ENCODE results near the gene EGFR.

EGFR gene

GRCh38 chr7:55122263-55122662 lies 103.4 kb downstream of the EGFR start:
- H3K4me1 ChIP-seq (ENCODE audit: control insufficient read depth in 1 of 2, insufficient read depth in 2 of 2, low read length in 2 of 2), result peaks cover 6% of the 10 kb centered on the region in 2 donors
- H3K9me3 ChIP-seq (ENCODE audit: control insufficient read depth in 1 of 2, low read length in 2 of 2), result no peaks in the 10 kb centered on the region
- H3K27me3 ChIP-seq (ENCODE audit: low read depth, low read length), result no peaks in the 10 kb centered on the region
- no peak overlapping the region for H3K27ac ChIP-seq (ENCODE audit: low read length)
- H3K4me3 ChIP-seq (ENCODE audit: low read depth in 1 of 2, low read length in 2 of 2), result no peak overlapping the region
- no peaks in the 10 kb centered on the region for H3K36me3 ChIP-seq (ENCODE audit: control insufficient read depth in 1 of 2, insufficient read depth in 2 of 2, low read length in 2 of 2)

- H3K4me1 ChIP-seq (ENCODE audit: control insufficient read depth in 1 of 2, insufficient read depth in 2 of 2, low read length in 2 of 2), result peaks cover 15 to 22% of the 10 kb centered on the region in 2 donors
- peak overlapping the region; percentile 22 for H3K27ac ChIP-seq (ENCODE audit: low read length)
These were observed 106.4 kb downstream of the EGFR start for GRCh38 chr7:55124989-55125875.

GRCh38 chr7:55127135-55127551 lies 108.3 kb downstream of the EGFR start:
- Histone ChIP-seq H3K4me1 (ENCODE audit: control insufficient read depth in 1 of 2, insufficient read depth in 2 of 2, low read length in 2 of 2) (peaks cover 10 to 30% of the 10 kb centered on the region in 2 donors), H3K27ac (ENCODE audit: low read length) (peak overlapping the region; percentile 87), H3K36me3 (ENCODE audit: control insufficient read depth in 1 of 2, insufficient read depth in 2 of 2, low read length in 2 of 2) (no peaks in the 10 kb centered on the region)

More at GRCh38 chr7:55124989-55125875, 106.4 kb downstream of the EGFR start:
- Histone ChIP-seq H3K4me3 (ENCODE audit: low read depth in 1 of 2, low read length in 2 of 2) (no peak overlapping the region), H3K36me3 (ENCODE audit: control insufficient read depth in 1 of 2, insufficient read depth in 2 of 2, low read length in 2 of 2) (no peaks in the 10 kb centered on the region), H3K27me3 (ENCODE audit: low read depth, low read length) (no peaks in the 10 kb centered on the region), H3K9me3 (ENCODE audit: control insufficient read depth in 1 of 2, low read length in 2 of 2) (no peaks in the 10 kb centered on the region)

GRCh38 chr7:55127622-55128081 lies 108.8 kb downstream of the EGFR start:
- Histone ChIP-seq H3K4me3 (ENCODE audit: low read depth in 1 of 2, low read length in 2 of 2) (no peak overlapping the region), H3K4me1 (ENCODE audit: control insufficient read depth in 1 of 2, insufficient read depth in 2 of 2, low read length in 2 of 2) (peaks cover 10 to 30% of the 10 kb centered on the region in 2 donors), H3K36me3 (ENCODE audit: control insufficient read depth in 1 of 2, insufficient read depth in 2 of 2, low read length in 2 of 2) (no peaks in the 10 kb centered on the region), H3K27ac (ENCODE audit: low read length) (peak overlapping the region; percentile 87), H3K9me3 (ENCODE audit: control insufficient read depth in 1 of 2, low read length in 2 of 2) (no peaks in the 10 kb centered on the region), H3K27me3 (ENCODE audit: low read depth, low read length) (no peaks in the 10 kb centered on the region)

More at GRCh38 chr7:55127135-55127551, 108.3 kb downstream of the EGFR start:
- Histone ChIP-seq H3K9me3 (ENCODE audit: control insufficient read depth in 1 of 2, low read length in 2 of 2) (no peaks in the 10 kb centered on the region), H3K4me3 (ENCODE audit: low read depth in 1 of 2, low read length in 2 of 2) (no peak overlapping the region), H3K27me3 (ENCODE audit: low read depth, low read length) (no peaks in the 10 kb centered on the region)

GRCh38 chr7:55128693-55129394 lies 110.0 kb downstream of the EGFR start:
- Histone ChIP-seq H3K4me3 (ENCODE audit: low read depth in 1 of 2, low read length in 2 of 2) (no peak overlapping the region), H3K27me3 (ENCODE audit: low read depth, low read length) (no peaks in the 10 kb centered on the region), H3K4me1 (ENCODE audit: control insufficient read depth in 1 of 2, insufficient read depth in 2 of 2, low read length in 2 of 2) (peaks cover 14 to 41% of the 10 kb centered on the region in 2 donors), H3K36me3 (ENCODE audit: control insufficient read depth in 1 of 2, insufficient read depth in 2 of 2, low read length in 2 of 2) (no peaks in the 10 kb centered on the region), H3K9me3 (ENCODE audit: control insufficient read depth in 1 of 2, low read length in 2 of 2) (no peaks in the 10 kb centered on the region), H3K27ac (ENCODE audit: low read length) (peak overlapping the region; percentile 87)

- H3K4me1 ChIP-seq (ENCODE audit: control insufficient read depth in 1 of 2, insufficient read depth in 2 of 2, low read length in 2 of 2), result peaks cover 14 to 41% of the 10 kb centered on the region in 2 donors
- peak overlapping the region in 1 of 2 donors; percentile 7 for H3K4me3 ChIP-seq (ENCODE audit: low read depth in 1 of 2, low read length in 2 of 2)
These were observed 111.0 kb downstream of the EGFR start for GRCh38 chr7:55129541-55130394.

GRCh38 chr7:55130395-55131141 lies 111.8 kb downstream of the EGFR start:
- peak overlapping the region; percentile 87 for H3K27ac ChIP-seq (ENCODE audit: low read length)
- peaks cover 14 to 41% of the 10 kb centered on the region in 2 donors for H3K4me1 ChIP-seq (ENCODE audit: control insufficient read depth in 1 of 2, insufficient read depth in 2 of 2, low read length in 2 of 2)
- no peaks in the 10 kb centered on the region for H3K9me3 ChIP-seq (ENCODE audit: control insufficient read depth in 1 of 2, low read length in 2 of 2)
- H3K36me3 ChIP-seq (ENCODE audit: control insufficient read depth in 1 of 2, insufficient read depth in 2 of 2, low read length in 2 of 2), result no peaks in the 10 kb centered on the region
- H3K4me3 ChIP-seq (ENCODE audit: low read depth in 1 of 2, low read length in 2 of 2), result peak overlapping the region in 1 of 2 donors; percentile 7
- H3K27me3 ChIP-seq (ENCODE audit: low read depth, low read length), result no peaks in the 10 kb centered on the region

More at GRCh38 chr7:55129541-55130394, 111.0 kb downstream of the EGFR start:
- peak overlapping the region; percentile 87 for H3K27ac ChIP-seq (ENCODE audit: low read length)
- no peaks in the 10 kb centered on the region for H3K9me3 ChIP-seq (ENCODE audit: control insufficient read depth in 1 of 2, low read length in 2 of 2)
- H3K27me3 ChIP-seq (ENCODE audit: low read depth, low read length), result no peaks in the 10 kb centered on the region
- H3K36me3 ChIP-seq (ENCODE audit: control insufficient read depth in 1 of 2, insufficient read depth in 2 of 2, low read length in 2 of 2), result no peaks in the 10 kb centered on the region

- H3K27me3 ChIP-seq (ENCODE audit: low read depth, low read length), result no peaks in the 10 kb centered on the region
- peaks cover 14 to 35% of the 10 kb centered on the region in 2 donors for H3K4me1 ChIP-seq (ENCODE audit: control insufficient read depth in 1 of 2, insufficient read depth in 2 of 2, low read length in 2 of 2)
- H3K36me3 ChIP-seq (ENCODE audit: control insufficient read depth in 1 of 2, insufficient read depth in 2 of 2, low read length in 2 of 2), result no peaks in the 10 kb centered on the region
- H3K4me3 ChIP-seq (ENCODE audit: low read depth in 1 of 2, low read length in 2 of 2), result no peak overlapping the region
- H3K9me3 ChIP-seq (ENCODE audit: control insufficient read depth in 1 of 2, low read length in 2 of 2), result no peaks in the 10 kb centered on the region
- peak overlapping the region; percentile 87 for H3K27ac ChIP-seq (ENCODE audit: low read length)
These were observed 112.5 kb downstream of the EGFR start for GRCh38 chr7:55131142-55131929.

GRCh38 chr7:55132550-55132889 lies 113.7 kb downstream of the EGFR start:
- peaks cover 14 to 33% of the 10 kb centered on the region in 2 donors for H3K4me1 ChIP-seq (ENCODE audit: control insufficient read depth in 1 of 2, insufficient read depth in 2 of 2, low read length in 2 of 2)
- no peaks in the 10 kb centered on the region for H3K27me3 ChIP-seq (ENCODE audit: low read depth, low read length)
- no peaks in the 10 kb centered on the region for H3K36me3 ChIP-seq (ENCODE audit: control insufficient read depth in 1 of 2, insufficient read depth in 2 of 2, low read length in 2 of 2)
- no peaks in the 10 kb centered on the region for H3K9me3 ChIP-seq (ENCODE audit: control insufficient read depth in 1 of 2, low read length in 2 of 2)
- peak overlapping the region; percentile 10 for H3K27ac ChIP-seq (ENCODE audit: low read length)
- no peak overlapping the region for H3K4me3 ChIP-seq (ENCODE audit: low read depth in 1 of 2, low read length in 2 of 2)
